ENCODE measurements around the gene TUBAL3.

The TUBAL3 gene

GRCh38 chr10:5373891-5374611, 30.6 kb downstream of the TUBAL3 start:
- no peak for DNase-seq

- no peak for DNase-seq
Measured at GRCh38 chr10:5373307-5373706, 31.3 kb downstream of the TUBAL3 start.

- no peak for DNase-seq
Measured at GRCh38 chr10:5370493-5371352, 33.9 kb downstream of the TUBAL3 start.

- no peak for DNase-seq
Measured at GRCh38 chr10:5369362-5370158, 35.1 kb downstream of the TUBAL3 start.

GRCh38 chr10:5365928-5366327, 38.7 kb downstream of the TUBAL3 start:
- DNase-seq, result no peak

- no peak for DNase-seq
Measured at GRCh38 chr10:5364890-5365338, 39.7 kb downstream of the TUBAL3 start, which contains the start of gene UCN3. Gene UCN3, plus strand, starts transcription at chr10:5364966. Its CDS starts 8,755 bp downstream, at chr10:5373721.

- no peak for DNase-seq
Measured at GRCh38 chr10:5364374-5364773, 40.3 kb downstream of the TUBAL3 start.

GRCh38 chr10:5362873-5363272, 41.8 kb downstream of the TUBAL3 start:
- no peak for DNase-seq

- DNase-seq, result no peak
Measured at GRCh38 chr10:5361966-5362365, 42.7 kb downstream of the TUBAL3 start.

GRCh38 chr10:5360318-5360915, 44.2 kb downstream of the TUBAL3 start:
- DNase-seq, result no peak

GRCh38 chr10:5356302-5356763, 48.3 kb downstream of the TUBAL3 start:
- DNase-seq, result no peak

GRCh38 chr10:5355594-5356301, 48.9 kb downstream of the TUBAL3 start:
- DNase-seq, result no peak

GRCh38 chr10:5354068-5354467, 50.6 kb downstream of the TUBAL3 start:
- DNase-seq, result no peak

GRCh38 chr10:5349362-5349761, 55.3 kb downstream of the TUBAL3 start:
- no peak for DNase-seq

- no peak for DNase-seq
Measured at GRCh38 chr10:5346881-5347280, 57.7 kb downstream of the TUBAL3 start.

- DNase-seq, result no peak
Measured at GRCh38 chr10:5344746-5345145, 59.9 kb downstream of the TUBAL3 start.

- no peak for DNase-seq
Measured at GRCh38 chr10:5343979-5344378, 60.6 kb downstream of the TUBAL3 start.

- no peak for DNase-seq
Measured at GRCh38 chr10:5343561-5343960, 61.1 kb downstream of the TUBAL3 start.

Data from activated CD4-positive, CD25-positive, alpha-beta regulatory T cell treated with anti-CD3 and anti-CD28 coated beads, Interleukin-2, amount 50 U/mL, for 72 hours (primary cell).